Suprapubic skin (tissue), 4 donors: Measurements from ENCODE around the gene PTPN14. TPM values are rescaled to one million over a fixed set of nuclear protein-coding genes. Genes with fewer than 3 reads are reported as not detected.

Experiments
- DNase-seq, 2 donors: peaks; one replicate each; pipeline ENCODE4 v3.0.0-alpha.2; 2019; ENCODE audit warnings: low spot score in 2 of 2
- H3K27ac ChIP-seq: fragments of 200-600 bp; sonication (generic); one replicate; pipeline ENCODE4 v1.5.1; 2019
- H3K27me3 ChIP-seq: fragments of 200-600 bp; sonication (generic); one replicate; pipeline ENCODE4 v1.5.1; 2019
- H3K36me3 ChIP-seq: fragments of 200-600 bp; sonication (generic); one replicate; pipeline ENCODE4 v1.5.1; 2019
- H3K4me1 ChIP-seq: fragments of 200-600 bp; sonication (generic); one replicate; pipeline ENCODE4 v1.5.1; 2019
- H3K4me3 ChIP-seq: fragments of 200-600 bp; sonication (generic); one replicate; pipeline ENCODE4 v1.5.1; 2019; ENCODE audit warnings: mild to moderate bottlenecking
- H3K9me3 ChIP-seq: fragments of 200-600 bp; sonication (generic); one replicate; pipeline ENCODE4 v1.5.1; 2019
- CTCF ChIP-seq, 2 donors: fragments of 200-600 bp in 1 of 2; fragments of 450-650 bp in 1 of 2; sonication (generic) in 1 of 2; IDR thresholded peaks; one replicate each; pipeline ENCODE4 v1.5.1; 2016 to 2019; ENCODE audit warnings: antibody characterized with exemption in 2 of 2, mild to moderate bottlenecking in 1 of 2, moderate library complexity in 1 of 2
- EP300 ChIP-seq: sonication (generic); formaldehyde crosslinking; IDR thresholded peaks from one replicate; pipeline ENCODE4 v1.6.1; 2017; ENCODE audit warnings: antibody characterized with exemption
- POLR2A ChIP-seq, 2 donors: fragments of 450-650 bp; IDR thresholded peaks; one replicate each; pipeline ENCODE4 v1.6.1; 2017; ENCODE audit warnings: antibody characterized with exemption in 2 of 2, mild to moderate bottlenecking in 2 of 2, moderate library complexity in 2 of 2
- POLR2AphosphoS5 ChIP-seq, 3 donors: sonication (generic); formaldehyde crosslinking; IDR thresholded peaks; one replicate each; pipeline ENCODE4 v1.6.1; 2017; ENCODE audit warnings: antibody characterized with exemption in 3 of 3
- WGBS: methylation state at CpG from one replicate; pipeline ENCODE4 v1.1.5; 2018; 5-methylcytosine and 5-hydroxymethylcytosine counted together
- total RNA-seq, 4 donors: library from RNA; depleted of rRNA; stranded (reverse); fragments of >200 nt; gene quantifications; one replicate each; pipeline ENCODE4 v1.1.0, GENCODE V29; 2016

PTPN14 gene
- total RNA-seq, 4 donors from 2014 or later, result 67.9 to 159 (median 96.4) TPM

- Histone ChIP-seq H3K4me3 (peak overlapping the region; percentile 1), H3K36me3 (no peaks in the 10 kb centered on the region), H3K27ac (peak overlapping the region; percentile 88), H3K9me3 (no peaks in the 10 kb centered on the region), H3K4me1 (peaks cover 38% of the 10 kb centered on the region), H3K27me3 (no peaks in the 10 kb centered on the region)
- whole genome bisulfite sequencing, result 44% methylated on average over 11 of the region's 11 CpGs
- TF ChIP-seq POLR2AphosphoS5 (IDR thresholded peaks at IDR 0.05) (peak in 2 of 3 donors; percentile 12 to 46), EP300 (no peak), POLR2A (IDR thresholded peaks at IDR 0.05) (no peak)
- DNase-seq, result no peak
Observed at GRCh38 chr1:214573386-214574318, 22.2 kb upstream of the PTPN14 start.

GRCh38 chr1:214571281-214571680, 19.9 kb upstream of the PTPN14 start:
- peaks cover 44% of the 10 kb centered on the region for H3K4me1 ChIP-seq
- no peak overlapping the region for H3K4me3 ChIP-seq
- TF ChIP-seq EP300 (no peak), CTCF (IDR thresholded peaks at IDR 0.05) (no peak), POLR2AphosphoS5 (IDR thresholded peaks at IDR 0.05) (no peak), POLR2A (IDR thresholded peaks at IDR 0.05) (no peak)
- no peak overlapping the region for H3K27ac ChIP-seq
- H3K36me3 ChIP-seq, result no peaks in the 10 kb centered on the region
- DNase-seq, result no peak
- no peaks in the 10 kb centered on the region for H3K9me3 ChIP-seq
- no peaks in the 10 kb centered on the region for H3K27me3 ChIP-seq

- no peaks in the 10 kb centered on the region for H3K36me3 ChIP-seq
- peaks cover 44% of the 10 kb centered on the region for H3K4me1 ChIP-seq
- 52% methylated on average over 2 of the region's 2 CpGs for WGBS
- H3K9me3 ChIP-seq, result no peaks in the 10 kb centered on the region
- DNase-seq, result no peak
- no peaks in the 10 kb centered on the region for H3K27me3 ChIP-seq
- no peak overlapping the region for H3K4me3 ChIP-seq
- no peak for TF ChIP-seq EP300
- H3K27ac ChIP-seq, result no peak overlapping the region
Observed at GRCh38 chr1:214570442-214570841, 19.0 kb upstream of the PTPN14 start.

GRCh38 chr1:214569357-214570004, 18.1 kb upstream of the PTPN14 start:
- no peak for TF ChIP-seq CTCF (IDR thresholded peaks at IDR 0.05)
- no peak for TF ChIP-seq EP300
- TF ChIP-seq POLR2AphosphoS5 (IDR thresholded peaks at IDR 0.05), result no peak
- no peak for TF ChIP-seq POLR2A (IDR thresholded peaks at IDR 0.05)
- Histone ChIP-seq H3K4me3 (no peak overlapping the region), H3K4me1 (peaks cover 36% of the 10 kb centered on the region), H3K27me3 (no peaks in the 10 kb centered on the region), H3K9me3 (no peaks in the 10 kb centered on the region), H3K36me3 (no peaks in the 10 kb centered on the region), H3K27ac (no peak overlapping the region)
- 75% methylated on average over 2 of the region's 2 CpGs for WGBS
- no peak for DNase-seq

- WGBS, result 76% methylated on average over 4 of the region's 4 CpGs
- Histone ChIP-seq H3K36me3 (no peaks in the 10 kb centered on the region), H3K4me3 (no peak overlapping the region), H3K27me3 (no peaks in the 10 kb centered on the region), H3K9me3 (no peaks in the 10 kb centered on the region), H3K27ac (no peak overlapping the region), H3K4me1 (peaks cover 25% of the 10 kb centered on the region)
- DNase-seq, result no peak
- TF ChIP-seq CTCF (IDR thresholded peaks at IDR 0.05), result no peak
- no peak for TF ChIP-seq POLR2AphosphoS5 (IDR thresholded peaks at IDR 0.05)
- no peak for TF ChIP-seq POLR2A (IDR thresholded peaks at IDR 0.05)
- no peak for TF ChIP-seq EP300
Observed at GRCh38 chr1:214568328-214568727, 16.9 kb upstream of the PTPN14 start.

- H3K27me3 ChIP-seq, result no peaks in the 10 kb centered on the region
- H3K27ac ChIP-seq, result no peak overlapping the region
- 70% methylated on average over 2 of the region's 2 CpGs for WGBS
- DNase-seq, result no peak
- H3K4me3 ChIP-seq, result no peak overlapping the region
- H3K9me3 ChIP-seq, result no peaks in the 10 kb centered on the region
- TF ChIP-seq POLR2AphosphoS5 (IDR thresholded peaks at IDR 0.05), result no peak
- TF ChIP-seq POLR2A (IDR thresholded peaks at IDR 0.05), result no peak
- no peak for TF ChIP-seq EP300
- no peak for TF ChIP-seq CTCF (IDR thresholded peaks at IDR 0.05)
- H3K36me3 ChIP-seq, result no peaks in the 10 kb centered on the region
- peaks cover 17% of the 10 kb centered on the region for H3K4me1 ChIP-seq
Observed at GRCh38 chr1:214567481-214567980, 16.1 kb upstream of the PTPN14 start.
